Measurements from ENCODE around the gene THAP11.
A peak's percentile ranks its signal among the peaks of the same experiment; 100 is the strongest.

Gene THAP11

DNA sequence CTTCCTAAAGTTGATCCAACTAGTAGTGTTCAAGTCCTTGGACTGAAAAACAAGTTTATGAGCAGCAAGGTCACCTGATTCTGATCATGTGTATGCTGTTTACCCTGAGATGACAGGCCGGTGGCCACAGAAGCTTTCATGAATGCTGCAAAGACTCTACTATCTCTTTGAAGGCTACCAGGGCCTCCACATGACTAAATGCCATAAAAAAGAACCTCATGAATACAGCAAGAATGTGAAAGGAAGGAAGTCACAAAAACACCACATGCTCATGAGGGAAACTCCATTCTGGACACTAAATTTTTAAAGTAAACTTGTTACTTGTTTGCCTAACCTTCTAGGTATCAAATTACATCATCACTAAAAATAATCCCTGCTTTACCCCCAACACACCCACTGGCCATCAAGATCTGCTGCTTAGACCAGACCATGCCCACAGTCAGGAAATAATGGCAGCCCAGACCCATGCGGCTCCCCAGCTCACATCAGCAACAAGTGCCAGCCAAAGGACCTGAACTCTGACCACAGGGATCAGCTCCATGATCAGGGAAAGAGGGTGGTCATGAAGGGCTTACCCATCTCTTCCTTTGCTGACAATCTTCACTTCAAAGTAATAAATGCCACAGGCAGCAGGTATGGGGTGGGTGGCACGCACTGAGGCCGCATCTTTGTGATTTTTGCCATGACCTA, 37.1 kb upstream of the THAP11 start:
- no peak for DNase-seq (ENCODE audit: low read depth in 2 of 2)
- TF ChIP-seq, protein P1, sequence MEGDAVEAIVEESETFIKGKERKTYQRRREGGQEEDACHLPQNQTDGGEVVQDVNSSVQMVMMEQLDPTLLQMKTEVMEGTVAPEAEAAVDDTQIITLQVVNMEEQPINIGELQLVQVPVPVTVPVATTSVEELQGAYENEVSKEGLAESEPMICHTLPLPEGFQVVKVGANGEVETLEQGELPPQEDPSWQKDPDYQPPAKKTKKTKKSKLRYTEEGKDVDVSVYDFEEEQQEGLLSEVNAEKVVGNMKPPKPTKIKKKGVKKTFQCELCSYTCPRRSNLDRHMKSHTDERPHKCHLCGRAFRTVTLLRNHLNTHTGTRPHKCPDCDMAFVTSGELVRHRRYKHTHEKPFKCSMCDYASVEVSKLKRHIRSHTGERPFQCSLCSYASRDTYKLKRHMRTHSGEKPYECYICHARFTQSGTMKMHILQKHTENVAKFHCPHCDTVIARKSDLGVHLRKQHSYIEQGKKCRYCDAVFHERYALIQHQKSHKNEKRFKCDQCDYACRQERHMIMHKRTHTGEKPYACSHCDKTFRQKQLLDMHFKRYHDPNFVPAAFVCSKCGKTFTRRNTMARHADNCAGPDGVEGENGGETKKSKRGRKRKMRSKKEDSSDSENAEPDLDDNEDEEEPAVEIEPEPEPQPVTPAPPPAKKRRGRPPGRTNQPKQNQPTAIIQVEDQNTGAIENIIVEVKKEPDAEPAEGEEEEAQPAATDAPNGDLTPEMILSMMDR (IDR thresholded peaks at IDR 0.05; ENCODE audit: low read depth, low read length), result no peak
- H3K4me3 ChIP-seq (replicated peaks in 1 of 2; ENCODE audit: low read depth in 2 of 2, low read length in 2 of 2), result peak overlapping the region; percentile 96 to 97

DNA sequence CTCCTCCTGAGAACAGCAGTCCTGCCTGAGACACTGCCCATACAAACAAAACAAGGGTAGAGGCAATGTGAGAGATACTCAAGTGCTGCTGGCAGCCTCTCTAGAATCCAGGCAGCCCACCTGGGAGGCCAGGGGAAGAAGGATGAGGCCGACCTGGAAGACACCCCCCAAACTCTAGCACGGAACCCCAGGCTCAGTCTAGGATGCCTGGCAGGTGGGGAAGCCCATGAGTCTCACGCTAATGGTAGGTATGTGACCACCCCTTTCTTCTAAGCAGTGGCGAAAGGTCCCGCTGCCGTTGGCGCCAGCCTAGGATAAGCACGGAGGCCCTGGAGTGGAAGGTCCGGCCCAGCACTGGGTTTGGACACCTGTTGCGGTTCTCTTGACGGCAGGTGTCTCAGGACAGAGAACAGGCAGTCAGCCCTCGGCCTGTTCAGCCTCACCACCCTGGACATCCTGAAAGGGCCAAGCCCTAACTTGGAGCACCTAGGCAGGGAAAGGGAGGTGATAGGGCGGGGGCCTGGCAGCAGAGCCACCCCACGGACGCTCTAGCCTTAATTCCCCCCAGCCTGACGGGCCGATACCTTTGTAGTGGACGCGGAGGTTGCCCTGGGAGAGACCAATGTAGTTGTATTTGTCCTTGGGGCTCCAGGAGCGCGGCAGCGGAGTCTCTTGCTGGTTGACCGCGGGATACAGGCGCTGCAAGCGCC, 36.2 kb upstream of the THAP11 start:
- peak overlapping the region; percentile 96 to 97 for H3K4me3 ChIP-seq (replicated peaks in 1 of 2; ENCODE audit: low read depth in 2 of 2, low read length in 2 of 2)
- no peak for DNase-seq (ENCODE audit: low read depth in 2 of 2)
- TF ChIP-seq, protein P1 (IDR thresholded peaks at IDR 0.05; ENCODE audit: low read depth, low read length), result no peak

DNA sequence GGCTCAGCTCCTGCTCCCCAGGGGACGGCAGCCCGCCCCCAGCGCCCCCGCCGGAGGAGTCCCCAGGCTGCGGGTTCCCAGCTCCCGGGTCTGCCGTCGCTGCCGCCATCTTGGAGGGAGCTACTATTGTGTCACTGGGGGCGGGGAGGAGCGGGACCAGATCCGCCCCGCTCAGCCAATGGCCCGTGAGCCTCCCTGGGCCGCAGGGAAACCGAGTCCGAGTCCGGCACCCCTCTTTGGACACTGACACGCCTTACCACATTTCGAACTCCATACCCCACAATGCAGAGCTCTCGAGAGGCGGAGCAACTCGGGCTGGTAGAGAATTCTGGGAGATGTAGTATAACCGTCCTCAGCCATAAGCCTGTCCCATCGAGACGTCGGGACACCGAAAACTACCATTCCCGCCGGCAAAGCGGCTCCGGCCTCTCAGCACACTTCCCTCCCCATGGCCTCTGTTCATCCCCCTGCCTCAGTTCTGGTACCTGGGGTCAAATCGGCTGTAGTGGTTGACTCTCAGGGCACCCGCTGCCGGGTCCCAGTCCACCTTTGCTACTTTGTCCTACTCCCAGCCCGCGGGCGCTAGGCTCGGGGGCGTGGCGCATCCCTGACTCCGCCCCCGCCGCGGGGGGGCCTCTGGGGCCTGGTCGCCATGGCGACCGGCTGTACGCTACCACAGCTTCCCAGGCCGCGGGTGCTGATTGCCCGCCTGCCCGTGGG, 35.5 kb upstream of the THAP11 start, which contains the start of the genes RANBP10 and TSNAXIP1:
Gene RANBP10, minus strand, starts transcription at position 133 of the 720 bp plus-strand sequence. Its CDS starts 24 bp downstream, at position 109.
Gene TSNAXIP1, plus strand, starts transcription at position 462 of the 720 bp plus-strand sequence. CDS start 261 bp downstream, outside the sequence.
- DNase-seq (ENCODE audit: low read depth in 2 of 2), result peak; percentile 99
- peak within 1 kb of the TSS; percentile 96 to 97 for H3K4me3 ChIP-seq (replicated peaks in 1 of 2; ENCODE audit: low read depth in 2 of 2, low read length in 2 of 2)
- TF ChIP-seq, protein P1 (IDR thresholded peaks at IDR 0.05; ENCODE audit: low read depth, low read length), result no peak

DNA sequence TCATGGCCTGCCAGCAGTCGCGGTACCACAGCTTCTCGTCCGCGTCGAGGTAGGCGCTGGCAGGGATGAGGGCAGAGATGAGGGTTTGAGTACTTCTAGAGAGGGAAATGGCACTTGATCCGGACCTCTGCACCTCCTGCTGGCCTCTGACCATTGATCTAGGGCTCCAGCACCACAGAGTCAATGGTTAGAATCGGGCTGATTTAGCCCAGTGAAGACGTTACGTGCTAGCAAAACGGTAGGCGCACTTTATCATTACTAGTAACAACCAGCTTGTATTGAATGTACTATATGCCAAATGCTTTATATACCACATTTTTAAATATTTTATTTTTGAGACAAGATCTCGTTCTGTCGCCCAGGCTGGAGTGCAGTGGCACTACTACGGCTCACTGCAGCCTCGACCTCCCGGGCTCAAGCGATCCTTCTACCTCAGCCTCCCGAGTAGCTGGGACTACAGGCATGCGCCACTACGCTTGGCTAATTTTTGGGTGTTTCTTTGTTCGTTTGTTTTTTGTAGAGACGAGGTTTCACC, 34.9 kb upstream of the THAP11 start:
- peak overlapping the region; percentile 96 to 97 for H3K4me3 ChIP-seq (replicated peaks in 1 of 2; ENCODE audit: low read depth in 2 of 2, low read length in 2 of 2)
- TF ChIP-seq, protein P1 (IDR thresholded peaks at IDR 0.05; ENCODE audit: low read depth, low read length), result peak; percentile 24
- no peak for DNase-seq (ENCODE audit: low read depth in 2 of 2)

DNA sequence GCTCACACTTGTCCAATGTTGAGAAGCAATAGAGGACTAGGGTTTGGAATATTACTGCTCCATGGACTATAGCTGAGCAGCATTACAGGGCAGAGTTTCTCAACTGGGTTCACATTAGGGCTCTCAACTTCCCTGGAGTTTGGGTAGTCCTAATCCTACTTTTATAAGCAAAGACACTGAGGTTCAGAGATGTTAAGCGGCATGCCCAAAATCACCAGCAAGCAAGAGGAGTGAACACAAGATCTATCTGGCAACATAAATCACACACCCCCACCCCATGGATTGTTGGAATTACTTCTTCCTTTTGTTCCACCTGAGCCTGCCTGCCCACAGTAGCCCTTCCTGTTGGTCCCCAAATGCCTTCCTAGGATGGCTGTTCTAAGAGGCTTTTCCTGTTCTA, 30.2 kb upstream of the THAP11 start:
- TF ChIP-seq, protein P1 (IDR thresholded peaks at IDR 0.05; ENCODE audit: low read depth, low read length), result no peak
- no peak for DNase-seq (ENCODE audit: low read depth in 2 of 2)
- no peak overlapping the region for H3K4me3 ChIP-seq (replicated peaks in 1 of 2; ENCODE audit: low read depth in 2 of 2, low read length in 2 of 2)

DNA sequence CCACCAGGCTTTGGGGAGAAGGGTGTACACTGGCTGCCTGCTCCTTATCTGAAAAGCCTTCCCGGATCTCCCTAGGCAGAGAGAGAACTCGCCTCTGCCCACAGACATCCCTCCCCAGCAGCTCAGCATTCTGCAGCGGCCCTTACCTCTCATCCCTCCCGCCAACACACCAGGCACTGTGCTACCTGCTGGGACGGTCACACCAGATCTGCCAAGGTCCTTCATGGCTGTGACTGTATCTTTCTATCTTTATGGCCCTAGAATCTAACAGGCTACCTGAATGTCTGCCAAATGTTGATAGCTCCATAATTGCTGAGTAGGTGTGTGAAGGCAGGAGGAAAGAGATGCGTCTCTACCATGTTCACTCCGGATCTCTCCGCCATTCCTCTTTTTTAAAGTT, 27.6 kb upstream of the THAP11 start:
- TF ChIP-seq, protein P1 (IDR thresholded peaks at IDR 0.05; ENCODE audit: low read depth, low read length), result no peak
- DNase-seq (ENCODE audit: low read depth in 2 of 2), result no peak

More for the DNA sequence above, 27.6 kb upstream of the THAP11 start:
- no peak overlapping the region for H3K4me3 ChIP-seq (replicated peaks in 1 of 2; ENCODE audit: low read depth in 2 of 2, low read length in 2 of 2)

Data from cardiac fibroblast (primary cell).